Left cardiac atrium (tissue), 4 donors: ENCODE measurements around the gene BET1L. TPM values are rescaled to one million over a fixed set of nuclear protein-coding genes. Genes with fewer than 3 reads are reported as not detected.
A peak's percentile ranks its signal among the peaks of the same experiment; 100 is the strongest.
"Not testable (repeated sequence)": the region's sequence is repeated elsewhere in the genome, so short reads cannot be mapped to it uniquely, and the experiment has no call there.

ENCODE experiments used
- ATAC-seq, 2 donors: fragments of 200-7000 bp; cut with Tn5 transposase; one replicate each; pipeline ENCODE4 v1.9.1; 2020; ENCODE audit warnings: mild to moderate bottlenecking in 2 of 2, moderate library complexity in 2 of 2
- DNase-seq: peaks from one replicate; pipeline ENCODE4 v3.0.0-alpha.2; 2020
- intact Hi-C, 2 donors: fragments of 100-400 bp; cut with DNase I; formaldehyde crosslinking; loops; one replicate each; pipeline versions ENCODE4 v1.14.1 to v1.15.1; 2022 to 2023
- total RNA-seq, 2 donors: library from RNA; stranded (reverse); fragmentation: NEBNext Ultra II Directional; extraction: Animal tissue kit (Norgen Biotek cat#: 25700); gene quantifications; one replicate each; pipeline ENCODE4 v1.2.1, GENCODE V29; 2021
- donor health status: DM: no; HTN: yes; CAD: no.
- donor health status: DM: no; HTN: yes; CAD: no; lungs with severe emphysema.
- donor health status: DM: yes; HTN: yes; CAD: no.
- donor health status: Dilated cardiomyopathy.

The BET1L gene
- total RNA-seq, 2 donors from 2014 or later: 27.6 to 44.5 TPM

GRCh38 chr11:235609-235996 is 28.4 kb upstream of the BET1L start:
- ATAC-seq: peak; percentile 3 to 8
- DNase-seq: no peak
- intact Hi-C loops: loop anchor here in 1 of 2 donors (10.0 kb wide), 1 partner anchor 59 kb away; the partner anchor contains the start of gene IFITM5

- DNase-seq: no peak
- intact Hi-C loops: loop anchor here in 1 of 2 donors (10.0 kb wide), 1 partner anchor 60 kb away; the partner anchor contains the start of gene IFITM5
Observed at GRCh38 chr11:235180-235579, 28.0 kb upstream of the BET1L start.

GRCh38 chr11:232783-233565 is 25.8 kb upstream of the BET1L start:
- intact Hi-C loops: loop anchor here in 1 of 2 donors (10.0 kb wide), 1 partner anchor 62 kb away; the partner anchor contains the start of gene IFITM5
- ATAC-seq (no peak), DNase-seq (no peak)

More at GRCh38 chr11:235180-235579, 28.0 kb upstream of the BET1L start:
- ATAC-seq: no peak

GRCh38 chr11:230431-230830 is 23.2 kb upstream of the BET1L start:
- DNase-seq (no peak), ATAC-seq (no peak)
- intact Hi-C loops: loop anchor here in 1 of 2 donors (10.0 kb wide), 1 partner anchor 64 kb away; the partner anchor contains the start of gene IFITM5

- no peak for DNase-seq
- intact Hi-C loops: no loop called here
Observed at GRCh38 chr11:227824-228379, 20.7 kb upstream of the BET1L start.

GRCh38 chr11:225734-226453 is 18.7 kb upstream of the BET1L start:
- intact Hi-C loops: no loop called here
- DNase-seq: no peak
- no peak for ATAC-seq

More at GRCh38 chr11:227824-228379, 20.7 kb upstream of the BET1L start:
- ATAC-seq: no peak

GRCh38 chr11:224424-224823 is 17.2 kb upstream of the BET1L start:
- DNase-seq: no peak
- ATAC-seq: no peak
- intact Hi-C loops: no loop called here

GRCh38 chr11:223884-224283 is 16.7 kb upstream of the BET1L start:
- intact Hi-C loops: no loop called here
- no peak for DNase-seq
- ATAC-seq: no peak

- intact Hi-C loops: no loop called here
- ATAC-seq: peak in 1 of 2 donors; percentile 38
- no peak for DNase-seq
Observed at GRCh38 chr11:223026-223789, 16.0 kb upstream of the BET1L start.

- peak in 1 of 2 donors; percentile 7 for ATAC-seq
- intact Hi-C loops: no loop called here
Observed at GRCh38 chr11:221998-222789, 15.0 kb upstream of the BET1L start.

GRCh38 chr11:221539-221938 is 14.3 kb upstream of the BET1L start:
- ATAC-seq: peak in 1 of 2 donors; percentile 10
- intact Hi-C loops: no loop called here
- no peak for DNase-seq

More at GRCh38 chr11:221998-222789, 15.0 kb upstream of the BET1L start:
- DNase-seq: no peak

- intact Hi-C loops, DNase-seq: not testable (repeated sequence)
- ATAC-seq: peak in 1 of 2 donors; percentile 68
Observed at GRCh38 chr11:220641-221215, 13.5 kb upstream of the BET1L start.

GRCh38 chr11:218815-219593 is 11.8 kb upstream of the BET1L start:
- DNase-seq (no peak), ATAC-seq (no peak)
- intact Hi-C loops: no loop called here

- intact Hi-C loops: no loop called here
- DNase-seq (no peak), ATAC-seq (no peak)
Observed at GRCh38 chr11:217704-218103, 10.5 kb upstream of the BET1L start.

GRCh38 chr11:216081-216974 is 9.1 kb upstream of the BET1L start:
- no peak for ATAC-seq
- intact Hi-C loops: no loop called here
- DNase-seq: no peak

- no peak for DNase-seq
- no peak for ATAC-seq
- intact Hi-C loops: no loop called here
Observed at GRCh38 chr11:215581-216037, 8.4 kb upstream of the BET1L start.
